ENCODE results near the gene PSME3.

DNA sequence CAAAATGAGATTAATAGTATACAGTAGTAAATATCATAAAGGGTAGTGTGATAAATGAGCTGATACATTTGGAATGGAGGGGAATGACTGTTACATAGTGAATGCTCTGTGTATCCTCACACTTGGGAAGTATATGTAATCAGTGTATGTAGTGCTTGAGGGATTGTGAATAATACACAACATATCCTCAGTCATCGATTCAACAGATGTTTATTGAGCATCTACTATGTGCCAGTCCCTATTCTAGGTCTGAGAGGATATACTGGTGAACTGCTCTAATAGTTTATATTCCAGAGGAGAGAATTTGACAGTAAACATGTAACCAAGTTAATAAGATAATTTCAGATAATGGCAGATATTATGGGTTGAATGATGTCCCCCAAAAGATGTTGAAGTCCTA is 5.7 kb upstream of the PSME3 start:
- TF ChIP-seq, protein P1, sequence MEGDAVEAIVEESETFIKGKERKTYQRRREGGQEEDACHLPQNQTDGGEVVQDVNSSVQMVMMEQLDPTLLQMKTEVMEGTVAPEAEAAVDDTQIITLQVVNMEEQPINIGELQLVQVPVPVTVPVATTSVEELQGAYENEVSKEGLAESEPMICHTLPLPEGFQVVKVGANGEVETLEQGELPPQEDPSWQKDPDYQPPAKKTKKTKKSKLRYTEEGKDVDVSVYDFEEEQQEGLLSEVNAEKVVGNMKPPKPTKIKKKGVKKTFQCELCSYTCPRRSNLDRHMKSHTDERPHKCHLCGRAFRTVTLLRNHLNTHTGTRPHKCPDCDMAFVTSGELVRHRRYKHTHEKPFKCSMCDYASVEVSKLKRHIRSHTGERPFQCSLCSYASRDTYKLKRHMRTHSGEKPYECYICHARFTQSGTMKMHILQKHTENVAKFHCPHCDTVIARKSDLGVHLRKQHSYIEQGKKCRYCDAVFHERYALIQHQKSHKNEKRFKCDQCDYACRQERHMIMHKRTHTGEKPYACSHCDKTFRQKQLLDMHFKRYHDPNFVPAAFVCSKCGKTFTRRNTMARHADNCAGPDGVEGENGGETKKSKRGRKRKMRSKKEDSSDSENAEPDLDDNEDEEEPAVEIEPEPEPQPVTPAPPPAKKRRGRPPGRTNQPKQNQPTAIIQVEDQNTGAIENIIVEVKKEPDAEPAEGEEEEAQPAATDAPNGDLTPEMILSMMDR (IDR thresholded peaks at IDR 0.05; ENCODE audit: low read depth, low read length) = no peak
- TF ChIP-seq POLR2A (IDR thresholded peaks at IDR 0.05; ENCODE audit: extremely low read depth, insufficient read length) (no peak), MYC (IDR thresholded peaks at IDR 0.05; ENCODE audit: low read depth, low read length) (no peak)
